ENCODE data around the gene TEPSIN. TPM values are rescaled to one million over a fixed set of nuclear protein-coding genes. Genes with fewer than 3 reads are reported as not detected.

The TEPSIN gene
- total RNA-seq, 6 donors from 2014 or later: 33.1 to 141 (median 49.7) TPM

- TF ChIP-seq EP300 (IDR thresholded peaks at IDR 0.05): no peak
- peak in 1 of 4 donors; percentile 51 for TF ChIP-seq POLR2A (IDR thresholded peaks at IDR 0.05)
- TF ChIP-seq POLR2AphosphoS5 (IDR thresholded peaks at IDR 0.05): peak in 1 of 2 donors; percentile 42
- TF ChIP-seq CTCF (IDR thresholded peaks at IDR 0.05): no peak
- DNase-seq (peak; percentile 98 to 100), ATAC-seq (ENCODE audit: low FRiP score in 2 of 2) (peak; percentile 99)
- WGBS, 2 donors: 2% methylated on average over 33 to 38 of the region's 79 CpGs
- H3K4me1 ChIP-seq: peaks cover 14 to 26% (median 21%) of the 10 kb centered on the region in 4 donors
- peak within 1 kb of the TSS in 2 of 4 donors; percentile 16 to 67 for H3K27ac ChIP-seq
- no peaks in the 10 kb centered on the region for H3K9me3 ChIP-seq
- H3K4me3 ChIP-seq: peak within 1 kb of the TSS; percentile 75 to 89 (median 78)
- H3K27me3 ChIP-seq: no peaks in the 10 kb centered on the region
- H3K36me3 ChIP-seq: peaks cover 0 to 8% (median 0%) of the 10 kb centered on the region in 4 donors
Measured at GRCh38 chr17:81222906-81223761, 15.7 kb downstream of the TEPSIN start, which contains the start of gene CEP131. TSS of gene CEP131 (minus strand) at chr17:81222965. CDS start at chr17:81220056, 2,909 bp downstream.

- ATAC-seq (ENCODE audit: low FRiP score in 2 of 2) (no peak), DNase-seq (no peak)
- Histone ChIP-seq H3K9me3 (no peaks in the 10 kb centered on the region), H3K27me3 (no peaks in the 10 kb centered on the region), H3K4me3 (peak overlapping the region; percentile 75 to 89 (median 78)), H3K36me3 (peaks cover 0 to 8% (median 0%) of the 10 kb centered on the region in 4 donors), H3K27ac (peak overlapping the region in 2 of 4 donors; percentile 16 to 60), H3K4me1 (peaks cover 14 to 26% (median 21%) of the 10 kb centered on the region in 4 donors)
- WGBS, 2 donors: 0 to 2% methylated on average over 8 to 9 of the region's 30 CpGs
- no peak for TF ChIP-seq POLR2AphosphoS5 (IDR thresholded peaks at IDR 0.05)
- TF ChIP-seq CTCF (IDR thresholded peaks at IDR 0.05): peak in 1 of 6 experiments; percentile 12
Measured at GRCh38 chr17:81222620-81222905, 16.3 kb downstream of the TEPSIN start.

GRCh38 chr17:81221842-81222619 is 16.8 kb downstream of the TEPSIN start:
- DNase-seq (no peak), ATAC-seq (ENCODE audit: low FRiP score in 2 of 2) (no peak)
- Histone ChIP-seq H3K9me3 (no peaks in the 10 kb centered on the region), H3K4me3 (peak overlapping the region; percentile 75 to 89 (median 78)), H3K4me1 (peaks cover 14 to 26% (median 21%) of the 10 kb centered on the region in 4 donors), H3K27ac (peak overlapping the region in 1 of 4 donors; percentile 16), H3K27me3 (no peaks in the 10 kb centered on the region), H3K36me3 (peaks cover 0 to 8% (median 0%) of the 10 kb centered on the region in 4 donors)
- 3 to 25% methylated on average over 7 to 20 of the region's 24 CpGs for whole genome bisulfite sequencing, 2 donors
- TF ChIP-seq EP300 (IDR thresholded peaks at IDR 0.05) (no peak), CTCF (IDR thresholded peaks at IDR 0.05) (no peak), POLR2AphosphoS5 (IDR thresholded peaks at IDR 0.05) (no peak), POLR2A (IDR thresholded peaks at IDR 0.05) (no peak)

GRCh38 chr17:81221371-81221841 is 17.4 kb downstream of the TEPSIN start:
- Histone ChIP-seq H3K27ac (no peak overlapping the region), H3K4me3 (no peak overlapping the region), H3K9me3 (no peaks in the 10 kb centered on the region), H3K4me1 (peaks cover 14 to 26% (median 21%) of the 10 kb centered on the region in 4 donors), H3K36me3 (peaks cover 0 to 8% (median 0%) of the 10 kb centered on the region in 4 donors), H3K27me3 (no peaks in the 10 kb centered on the region)
- TF ChIP-seq POLR2AphosphoS5 (IDR thresholded peaks at IDR 0.05) (no peak), CTCF (IDR thresholded peaks at IDR 0.05) (no peak), POLR2A (IDR thresholded peaks at IDR 0.05) (no peak), EP300 (IDR thresholded peaks at IDR 0.05) (no peak)
- no peak for ATAC-seq (ENCODE audit: low FRiP score in 2 of 2)
- 76 to 87% methylated on average over 11 of the region's 11 CpGs for WGBS, 2 donors
- DNase-seq: no peak

Measured in upper lobe of left lung (tissue), 6 donors.